Erythroblast (primary cell): ENCODE measurements around the gene ZBTB20.

Source experiments
- GATA1 ChIP-seq: IDR thresholded peaks from 2 replicates; pipeline ENCODE4 v1.6.1; 2011; ENCODE audit warnings: low read depth, mild to moderate bottlenecking, control low read depth, low read length, moderate library complexity
- POLR2A ChIP-seq: IDR thresholded peaks from 2 replicates; pipeline ENCODE4 v1.6.1; 2011; ENCODE audit warnings: mild to moderate bottlenecking, low read length

DNA sequence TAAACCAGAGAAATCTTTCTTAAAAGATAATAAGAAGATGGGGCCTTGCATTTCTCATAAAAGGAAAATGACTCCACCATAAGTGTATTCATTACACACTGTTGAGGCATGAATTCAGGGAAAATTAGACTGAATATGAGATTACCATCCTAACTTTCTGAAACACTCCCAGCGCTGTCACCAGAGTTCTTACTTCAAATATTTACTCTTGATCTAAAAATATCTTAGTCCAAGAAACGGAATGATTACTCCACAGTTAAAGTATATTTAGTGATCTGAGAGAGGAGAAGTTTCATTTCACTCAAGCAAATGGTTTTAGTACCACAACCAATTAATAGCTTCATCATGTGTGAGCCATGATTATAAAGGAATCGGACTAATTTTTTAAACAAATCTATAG lies 300.3 kb downstream of the ZBTB20 start:
- TF ChIP-seq POLR2A = no peak
- no peak for TF ChIP-seq GATA1
